RWPE2 (cell line): ENCODE data around the gene TALDO1.
"Not testable (repeated sequence)": the region's sequence is repeated elsewhere in the genome, so short reads cannot be mapped to it uniquely, and the experiment has no call there.

ENCODE experiments used
- ATAC-seq: fragments of 200-7000 bp; cut with Tn5 transposase; 3 replicates; pipeline ENCODE4 v1.9.1; 2021; ENCODE audit warnings: low read depth
- DNase-seq: peaks from one replicate; pipeline ENCODE4 v3.0.0-alpha.2; 2020; ENCODE audit warnings: low spot score
- H3K27ac ChIP-seq: fragments of 450-650 bp; 2 replicates; pipeline ENCODE4 v1.5.1; 2017; ENCODE audit warnings: mild to moderate bottlenecking; ENCODE audit not compliant: poor library complexity, severe bottlenecking
- H3K27me3 ChIP-seq: fragments of 250-450 bp; sonication (Bioruptor Pico); 2 replicates; pipeline ENCODE4 v1.5.1; 2021; ENCODE audit warnings: mild to moderate bottlenecking, moderate library complexity; ENCODE audit not compliant: insufficient read depth, poor library complexity, severe bottlenecking
- H3K36me3 ChIP-seq: fragments of 250-450 bp; sonication (Bioruptor Pico); 2 replicates; pipeline ENCODE4 v1.5.1; 2020; ENCODE audit warnings: low read depth, mild to moderate bottlenecking, moderate library complexity
- H3K4me1 ChIP-seq: fragments of 250-450 bp; sonication (Bioruptor Pico); 2 replicates; pipeline ENCODE4 v1.5.1; 2021; ENCODE audit warnings: mild to moderate bottlenecking, moderate library complexity; ENCODE audit not compliant: insufficient read depth, poor library complexity, severe bottlenecking
- H3K4me3 ChIP-seq: fragments of 250-450 bp; sonication (Bioruptor Pico); 2 replicates; pipeline ENCODE4 v1.5.1; 2021; ENCODE audit warnings: mild to moderate bottlenecking, moderate library complexity; ENCODE audit not compliant: severe bottlenecking
- H3K9me3 ChIP-seq: fragments of 250-450 bp; sonication (Bioruptor Pico); 2 replicates; pipeline ENCODE4 v1.5.1; 2021; ENCODE audit warnings: mild to moderate bottlenecking, moderate library complexity; ENCODE audit not compliant: severe bottlenecking
- CTCF ChIP-seq: fragments of 450-650 bp; IDR thresholded peaks from one replicate; pipeline ENCODE4 v1.5.1; 2017; ENCODE audit warnings: mild to moderate bottlenecking, moderate library complexity; ENCODE audit not compliant: poor library complexity, severe bottlenecking

TALDO1 gene

GRCh38 chr11:733072-733471, 14.2 kb upstream of the TALDO1 start:
- no peak for TF ChIP-seq CTCF
- Histone ChIP-seq H3K4me1 (peaks cover 10% of the 10 kb centered on the region), H3K36me3 (no peaks in the 10 kb centered on the region), H3K4me3 (no peak overlapping the region), H3K9me3 (no peaks in the 10 kb centered on the region), H3K27ac (no peak overlapping the region), H3K27me3 (no peaks in the 10 kb centered on the region)
- DNase-seq (no peak), ATAC-seq (no peak)

- not testable (repeated sequence) for ATAC-seq, H3K4me3 ChIP-seq, H3K4me1 ChIP-seq, H3K36me3 ChIP-seq, DNase-seq, H3K27ac ChIP-seq, H3K9me3 ChIP-seq, H3K27me3 ChIP-seq
Observed at GRCh38 chr11:734541-734940, 12.7 kb upstream of the TALDO1 start.

GRCh38 chr11:737366-737765, 9.9 kb upstream of the TALDO1 start:
- no peak for ATAC-seq
- DNase-seq, result no peak
- no peaks in the 10 kb centered on the region for H3K9me3 ChIP-seq
- H3K27ac ChIP-seq, result no peak overlapping the region
- no peaks in the 10 kb centered on the region for H3K27me3 ChIP-seq
- H3K4me3 ChIP-seq, result no peak overlapping the region
- no peaks in the 10 kb centered on the region for H3K36me3 ChIP-seq
- TF ChIP-seq CTCF, result no peak
- peaks cover 7% of the 10 kb centered on the region for H3K4me1 ChIP-seq

GRCh38 chr11:737899-738298, 9.4 kb upstream of the TALDO1 start:
- H3K27me3 ChIP-seq, DNase-seq, H3K4me1 ChIP-seq, H3K36me3 ChIP-seq, H3K9me3 ChIP-seq, H3K4me3 ChIP-seq, H3K27ac ChIP-seq: not testable (repeated sequence)
- ATAC-seq, result peak; percentile 69

- no peaks in the 10 kb centered on the region for H3K9me3 ChIP-seq
- H3K27me3 ChIP-seq, result no peaks in the 10 kb centered on the region
- no peak for TF ChIP-seq CTCF
- no peaks in the 10 kb centered on the region for H3K36me3 ChIP-seq
- no peak overlapping the region for H3K4me3 ChIP-seq
- H3K27ac ChIP-seq, result no peak overlapping the region
- DNase-seq, result no peak
- no peak for ATAC-seq
- peaks cover 7% of the 10 kb centered on the region for H3K4me1 ChIP-seq
Observed at GRCh38 chr11:742156-742546, 5.1 kb upstream of the TALDO1 start.

- Histone ChIP-seq H3K9me3 (no peaks in the 10 kb centered on the region), H3K27me3 (no peaks in the 10 kb centered on the region), H3K4me3 (no peak overlapping the region), H3K27ac (no peak overlapping the region), H3K36me3 (no peaks in the 10 kb centered on the region), H3K4me1 (peaks cover 5% of the 10 kb centered on the region)
- ATAC-seq, result no peak
- TF ChIP-seq CTCF, result no peak
- DNase-seq, result no peak
Observed at GRCh38 chr11:742571-743201, 4.6 kb upstream of the TALDO1 start.
